Cardiac muscle cell (in vitro differentiated cells and primary cell): ENCODE data around the gene NDRG2. TPM values are rescaled to one million over a fixed set of nuclear protein-coding genes. Genes with fewer than 3 reads are reported as not detected.

Experiments used
- DNase-seq, 2 donors: peaks; one replicate each; pipeline versions ENCODE4 v3.0.0 to v3.0.0-alpha.2; 2010 to 2017; ENCODE audit warnings: low read depth in 1 of 2, low spot score in 1 of 2
- H3K27ac ChIP-seq: fragments of 200-600 bp; sonication (generic); 2 replicates; pipeline ENCODE4 v1.5.1; 2016
- H3K27me3 ChIP-seq: fragments of 200-600 bp; sonication (generic); 2 replicates; pipeline ENCODE4 v1.6.0; 2016; ENCODE audit warnings: control low read depth
- H3K36me3 ChIP-seq: fragments of 200-600 bp; sonication (generic); 2 replicates; pipeline ENCODE4 v1.5.1; 2016; ENCODE audit warnings: control low read depth
- H3K4me1 ChIP-seq: fragments of 200-600 bp; sonication (generic); 2 replicates; pipeline ENCODE4 v1.8.1; 2017; ENCODE audit warnings: low read depth, mild to moderate bottlenecking, mixed run types
- H3K4me3 ChIP-seq: fragments of 200-600 bp; sonication (generic); 2 replicates; pipeline ENCODE4 v1.5.1; 2016; ENCODE audit warnings: mild to moderate bottlenecking
- H3K9me3 ChIP-seq: fragments of 200-600 bp; sonication (generic); 2 replicates; pipeline ENCODE4 v1.5.1; 2017; ENCODE audit warnings: low read depth, mild to moderate bottlenecking, control low read depth
- CTCF ChIP-seq: IDR thresholded peaks from 2 replicates; pipeline ENCODE4 v1.5.1; 2012; ENCODE audit warnings: low read depth, mild to moderate bottlenecking, low read length
- polyA plus RNA-seq: library from polyadenylated mRNA; unstranded; fragments of >200 nt; fragmentation: Nextera tagmentation; extraction: Ambion mirVana; gene quantifications from 2 replicates; pipeline ENCODE4 v1.2.1, GENCODE V29; 2016
- total RNA-seq: library from RNA; depleted of rRNA; stranded (reverse); fragments of >200 nt; gene quantifications from 2 replicates; pipeline ENCODE4 v1.2.3, GENCODE V29; 2016

The NDRG2 gene
- total and polyA plus RNA-seq, 2 experiments from 2014 or later, result 218 to 423 TPM

- H3K4me3 ChIP-seq, result no peak overlapping the region
- no peaks in the 10 kb centered on the region for H3K4me1 ChIP-seq
- no peak overlapping the region for H3K27ac ChIP-seq
- H3K36me3 ChIP-seq, result no peaks in the 10 kb centered on the region
- peak in 1 of 2 donors; percentile 93 for DNase-seq
- H3K9me3 ChIP-seq, result no peaks in the 10 kb centered on the region
- no peak for TF ChIP-seq CTCF
- H3K27me3 ChIP-seq, result no peaks in the 10 kb centered on the region
Observed at GRCh38 chr14:21063479-21063878, 38.6 kb upstream of the NDRG2 start.

- H3K27ac ChIP-seq, result no peak overlapping the region
- no peaks in the 10 kb centered on the region for H3K27me3 ChIP-seq
- no peak for DNase-seq
- H3K4me1 ChIP-seq, result no peaks in the 10 kb centered on the region
- H3K9me3 ChIP-seq, result no peaks in the 10 kb centered on the region
- no peaks in the 10 kb centered on the region for H3K36me3 ChIP-seq
- TF ChIP-seq CTCF, result no peak
- H3K4me3 ChIP-seq, result no peak overlapping the region
Observed at GRCh38 chr14:21061347-21061668, 36.4 kb upstream of the NDRG2 start.

- no peak overlapping the region for H3K4me3 ChIP-seq
- no peak for TF ChIP-seq CTCF
- H3K27me3 ChIP-seq, result no peaks in the 10 kb centered on the region
- no peaks in the 10 kb centered on the region for H3K9me3 ChIP-seq
- H3K4me1 ChIP-seq, result no peaks in the 10 kb centered on the region
- no peak overlapping the region for H3K27ac ChIP-seq
- DNase-seq, result no peak
- H3K36me3 ChIP-seq, result no peaks in the 10 kb centered on the region
Observed at GRCh38 chr14:21060614-21061346, 35.9 kb upstream of the NDRG2 start.

- Histone ChIP-seq H3K36me3 (no peaks in the 10 kb centered on the region), H3K4me3 (no peak overlapping the region), H3K27ac (no peak overlapping the region), H3K4me1 (no peaks in the 10 kb centered on the region), H3K27me3 (no peaks in the 10 kb centered on the region), H3K9me3 (no peaks in the 10 kb centered on the region)
- no peak for TF ChIP-seq CTCF
- DNase-seq, result peak in 1 of 2 donors; percentile 35
Observed at GRCh38 chr14:21059842-21060613, 35.2 kb upstream of the NDRG2 start.

- Histone ChIP-seq H3K36me3 (no peaks in the 10 kb centered on the region), H3K9me3 (no peaks in the 10 kb centered on the region), H3K27me3 (no peaks in the 10 kb centered on the region), H3K4me3 (no peak overlapping the region), H3K4me1 (no peaks in the 10 kb centered on the region), H3K27ac (no peak overlapping the region)
- DNase-seq, result no peak
- no peak for TF ChIP-seq CTCF
Observed at GRCh38 chr14:21058903-21059302, 34.0 kb upstream of the NDRG2 start.
